HepG2 (cell line): ENCODE data around the gene OTOGL. TPM values are rescaled to one million over a fixed set of nuclear protein-coding genes. Genes with fewer than 3 reads are reported as not detected.

ENCODE experiments used
- ATAC-seq: fragments of 200-7000 bp; cut with Tn5 transposase; 3 replicates; pipeline ENCODE4 v1.9.1; 2020; ENCODE audit warnings: mild to moderate bottlenecking, moderate library complexity
- BruUV-seq: library from RNA; stranded (reverse); fragments of 400-500 nt; replicated peaks from 2 replicates; lab custom pipeline; 2021; lab: Mats Ljungman, UMichigan
- CTCF ChIA-PET: fragments of 300-600 bp; formaldehyde crosslinking; extraction: SDS; loops from one replicate; lab custom pipeline; 2021; ENCODE audit warnings: low total read pairs, inconsistent platforms, low intra/inter-chr PET ratio; lab: Yijun Ruan, JAX
- POLR2A ChIA-PET: fragments of 350-600 bp; sonication (Branson Sonifier 250); formaldehyde crosslinking; loops from one replicate; lab custom pipeline; 2020; ENCODE audit warnings: antibody characterized with exemption, inconsistent platforms; lab: Yijun Ruan, JAX
- DNase-seq: peaks from one replicate; pipeline ENCODE4 v3.0.0-alpha.2; 2015; ENCODE audit warnings: low spot score
- FAIRE-seq: peaks from 3 replicates; lab custom pipeline; 2011; peaks lifted over from hg19 to GRCh38; lab: Jason Lieb, UNC
- H2AFZ ChIP-seq: one replicate; pipeline ENCODE4 v1.6.1; 2011; ENCODE audit warnings: low read length, inconsistent platforms
- H3K27ac ChIP-seq: fragments of 300-600 bp; 3 replicates; pipeline ENCODE4 v1.8.0; 2011; ENCODE audit warnings: mixed run types, mild to moderate bottlenecking, mixed read lengths, low read length, inconsistent platforms; ENCODE audit not compliant: insufficient read depth; ENCODE audit errors: extremely low read length
- H3K27me3 ChIP-seq, 2 experiments: fragments of 200-600 bp in 1 of 2; 2 replicates in 1 of 2; 3 replicates in 1 of 2; pipeline versions ENCODE4 v1.6.0 to v1.8.0; 2011; ENCODE audit warnings: low read length in 2 of 2, mild to moderate bottlenecking in 2 of 2, moderate library complexity in 2 of 2, inconsistent platforms in 1 of 2; ENCODE audit not compliant: insufficient read depth in 2 of 2, control insufficient read depth in 1 of 2
- H3K36me3 ChIP-seq, 2 experiments: fragments of 200-600 bp in 1 of 2; replicated peaks in 1 of 2; 2 replicates in 1 of 2; 3 replicates in 1 of 2; pipeline versions ENCODE4 v1.5.1 to v1.8.0; 2011; ENCODE audit warnings: low read length in 2 of 2, inconsistent platforms in 1 of 2; ENCODE audit not compliant: insufficient read depth in 2 of 2, control insufficient read depth in 1 of 2
- H3K4me1 ChIP-seq: 2 replicates; pipeline ENCODE4 v1.5.1; 2012; ENCODE audit warnings: low read length, inconsistent platforms; ENCODE audit not compliant: insufficient read depth
- H3K4me2 ChIP-seq: 2 replicates; pipeline ENCODE4 v1.6.0; 2011; ENCODE audit warnings: low read depth, low read length, inconsistent platforms
- H3K4me3 ChIP-seq, 3 experiments: fragments of 200-600 bp in 1 of 3; sonication (generic), shearing (Covaris generic) in 1 of 3; replicated peaks in 1 of 3; 2 replicates each; pipeline ENCODE4 v1.5.1; 2011 to 2016; ENCODE audit warnings: low read length in 3 of 3, inconsistent platforms in 2 of 3, low read depth in 2 of 3, mild to moderate bottlenecking in 2 of 3, control low read depth in 1 of 3, mixed read lengths in 1 of 3; ENCODE audit not compliant: insufficient read depth in 1 of 3
- H3K79me2 ChIP-seq: one replicate; pipeline ENCODE4 v1.6.1; 2011; ENCODE audit warnings: low read length, inconsistent platforms; ENCODE audit not compliant: insufficient read depth
- H3K9ac ChIP-seq: 2 replicates; pipeline ENCODE4 v1.6.0; 2011; ENCODE audit warnings: mild to moderate bottlenecking, low read depth, low read length, inconsistent platforms; ENCODE audit not compliant: insufficient read depth
- H3K9me3 ChIP-seq: 2 replicates; pipeline ENCODE4 v1.5.1; 2012; ENCODE audit warnings: mild to moderate bottlenecking, low read length
- H4K20me1 ChIP-seq: 2 replicates; pipeline ENCODE4 v1.6.0; 2011; ENCODE audit warnings: inconsistent platforms, mild to moderate bottlenecking, low read length, moderate library complexity; ENCODE audit not compliant: insufficient read depth
- GPN1 ChIP-seq: sonication (generic); formaldehyde crosslinking; IDR thresholded peaks from 2 replicates; pipeline ENCODE4 v1.5.1; 2020; ENCODE audit warnings: missing genetic modification reagents, borderline replicate concordance
- MIXL1 ChIP-seq: IDR thresholded peaks from 2 replicates; pipeline ENCODE4 v1.6.1; 2016
- NR2F1 ChIP-seq, 2 experiments: fragments of 450-650 bp in 1 of 2; formaldehyde crosslinking in 1 of 2; IDR thresholded peaks; 2 replicates each; pipeline versions ENCODE4 v1.5.0 to v1.6.1; 2016 to 2020; ENCODE audit warnings: mild to moderate bottlenecking in 1 of 2, missing compliant biosample characterization in 1 of 2, missing genetic modification reagents in 1 of 2, moderate library complexity in 1 of 2
- SMAD1 ChIP-seq: sonication (generic); formaldehyde crosslinking; IDR thresholded peaks from 2 replicates; pipeline ENCODE4 v1.4.0; 2020; ENCODE audit warnings: missing genetic modification reagents, low read depth, mild to moderate bottlenecking, borderline replicate concordance
- SP1 ChIP-seq, 2 experiments: fragments of 450-650 bp in 1 of 2; sonication (generic) in 1 of 2; formaldehyde crosslinking in 1 of 2; IDR thresholded peaks; 2 replicates each; pipeline versions ENCODE4 v1.4.0 to v1.6.1; 2016 to 2020; ENCODE audit warnings: missing genetic modification reagents in 1 of 2
- TFDP2 ChIP-seq: sonication (generic); formaldehyde crosslinking; IDR thresholded peaks from 2 replicates; pipeline ENCODE4 v1.4.0; 2020; ENCODE audit warnings: missing genetic modification reagents
- TMF1 ChIP-seq: sonication (generic); formaldehyde crosslinking; IDR thresholded peaks from 2 replicates; pipeline ENCODE4 v1.8.1; 2022; ENCODE audit warnings: low read depth, missing genetic modification reagents
- ZFP41 ChIP-seq: sonication (generic); formaldehyde crosslinking; IDR thresholded peaks from 2 replicates; pipeline ENCODE4 v1.4.0; 2020; ENCODE audit warnings: mild to moderate bottlenecking, missing genetic modification reagents, borderline replicate concordance
- ZNF138 ChIP-seq: sonication (generic); formaldehyde crosslinking; IDR thresholded peaks from 2 replicates; pipeline ENCODE4 v1.5.0; 2020; ENCODE audit warnings: mild to moderate bottlenecking, low read depth, missing genetic modification reagents
- ZNF24 ChIP-seq: fragments of 450-650 bp; IDR thresholded peaks from 2 replicates; pipeline ENCODE4 v1.6.1; 2017; ENCODE audit warnings: antibody characterized with exemption, mild to moderate bottlenecking
- ZNF512B ChIP-seq: sonication (generic); formaldehyde crosslinking; IDR thresholded peaks from 2 replicates; pipeline ENCODE4 v1.5.1; 2020; ENCODE audit warnings: missing genetic modification reagents, mild to moderate bottlenecking, borderline replicate concordance
- ZNF562 ChIP-seq: sonication (generic); formaldehyde crosslinking; IDR thresholded peaks from 2 replicates; pipeline ENCODE4 v1.8.0; 2022; ENCODE audit warnings: missing genetic modification reagents, borderline replicate concordance
- ZNF577 ChIP-seq: sonication (generic); formaldehyde crosslinking; IDR thresholded peaks from 2 replicates; pipeline ENCODE4 v1.4.0; 2020; ENCODE audit warnings: mild to moderate bottlenecking, low read depth, missing genetic modification reagents, borderline replicate concordance
- ZNF616 ChIP-seq: sonication (generic); formaldehyde crosslinking; IDR thresholded peaks from 2 replicates; pipeline ENCODE4 v1.5.0; 2020; ENCODE audit warnings: low read depth, mild to moderate bottlenecking, missing genetic modification reagents
- ZNF619 ChIP-seq: sonication (generic); formaldehyde crosslinking; IDR thresholded peaks from 2 replicates; pipeline ENCODE4 v1.4.0; 2020; ENCODE audit warnings: mild to moderate bottlenecking, missing genetic modification reagents
- ZNF644 ChIP-seq: IDR thresholded peaks from 2 replicates; pipeline ENCODE4 v1.6.1; 2016; ENCODE audit warnings: low read depth
- WGBS: methylation state at CpG from one replicate; pipeline ENCODE4 v1.1.6; 2017; ENCODE audit warnings: low lambda C conversion rate; 5-methylcytosine and 5-hydroxymethylcytosine counted together
- in situ Hi-C: cut with HindIII; loops from 2 replicates; pipeline ENCODE4 v1.10.0; 2017; ENCODE audit warnings: low pct_unique_long_range_greater_than_20kb; ENCODE audit not compliant: extremely low pct_ligation_motif_present
- intact Hi-C: fragments of 100-400 bp; cut with micrococcal nuclease; formaldehyde crosslinking; loops from one replicate; pipeline ENCODE4 v1.10.0; 2022; ENCODE audit not compliant: unreplicated experiment
- polyA plus RNA-seq, 8 experiments: library from polyadenylated mRNA; depleted of rRNA in 3 of 8; stranded (reverse) in 7 of 8; unstranded in 1 of 8; fragments of >200 nt; fragmentation: Illumina TruSeq in 4 of 8; extraction: Trizol in 4 of 8; gene quantifications; 2 replicates each; pipeline versions ENCODE4 v1.2.1 to v1.2.3, GENCODE V29; 2011 to 2016; ENCODE audit warnings: low read depth in 4 of 8, missing spikeins in 1 of 8, mixed read lengths in 1 of 8; ENCODE audit not compliant: insufficient read depth in 1 of 8
- total RNA-seq, 5 experiments: library from RNA; depleted of rRNA; stranded (reverse); fragments of >200 nt; fragmentation: Illumina TruSeq; extraction: Trizol; gene quantifications; 2 replicates each; pipeline ENCODE4 v1.2.3, GENCODE V29; 2016; ENCODE audit warnings: low read depth in 1 of 5

OTOGL gene
- total and polyA plus RNA-seq, 2 of the 13 experiments (the other 11 are each of a cell fraction or from before 2014, with no cell fraction given): not detected

- Histone ChIP-seq H3K4me3 (no peak overlapping the region), H3K79me2 (no peaks in the 10 kb centered on the region), H3K27ac (no peak overlapping the region), H3K4me2 (no peak overlapping the region), H3K9me3 (no peaks in the 10 kb centered on the region), H3K9ac (no peak overlapping the region), H4K20me1 (no peaks in the 10 kb centered on the region), H3K27me3 (no peaks in the 10 kb centered on the region; a peak in 1 of 5 replicates), H3K36me3 (no peaks in the 10 kb centered on the region), H2AFZ (no peak overlapping the region), H3K4me1 (no peaks in the 10 kb centered on the region)
- DNase-seq (no peak), ATAC-seq (no peak), FAIRE-seq (no peak)
- POLR2A ChIA-PET: no interaction called here
- BruUV-seq: no TSS peak
- CTCF ChIA-PET: no interaction called here
- in situ Hi-C loops (no loop called here), intact Hi-C loops (no loop called here)
- TF ChIP-seq MIXL1 (CRISPR knock-in tag): no peak
- TF ChIP-seq ZNF644 (CRISPR knock-in tag): no peak
- no peak for TF ChIP-seq ZNF616 (CRISPR knock-in tag)
- no peak for TF ChIP-seq ZNF138
- no peak for TF ChIP-seq GPN1 (CRISPR knock-in tag)
- TF ChIP-seq ZNF619 (CRISPR knock-in tag): no peak
- no peak for TF ChIP-seq TMF1
Observed at GRCh38 chr12:80239867-80240266, 140.5 kb downstream of the OTOGL start.

- ChIA-PET POLR2A (no interaction called here), CTCF (no interaction called here)
- DNase-seq (no peak), FAIRE-seq (no peak), ATAC-seq (no peak)
- no peaks in the 10 kb centered on the region for H3K27me3 ChIP-seq
- H3K36me3 ChIP-seq: no peaks in the 10 kb centered on the region
- H3K4me2 ChIP-seq: no peak overlapping the region
- H4K20me1 ChIP-seq: no peaks in the 10 kb centered on the region
- WGBS: 24% methylated on average over 5 of the region's 5 CpGs
- BruUV-seq: no TSS peak
- no peaks in the 10 kb centered on the region for H3K79me2 ChIP-seq
- no peak overlapping the region for H3K27ac ChIP-seq
- no peak overlapping the region for H3K4me3 ChIP-seq
- intact Hi-C loops (no loop called here), in situ Hi-C loops (no loop called here)
- no peak overlapping the region for H2AFZ ChIP-seq
- no peaks in the 10 kb centered on the region for H3K9me3 ChIP-seq
- H3K4me1 ChIP-seq: no peaks in the 10 kb centered on the region
- H3K9ac ChIP-seq: no peak overlapping the region
- TF ChIP-seq ZNF562 (no peak), ZNF512B (no peak), SP1 (IDR thresholded peaks at IDR 0.05) (no peak), SP1 (CRISPR knock-in tag; IDR thresholded peaks at IDR 0.05) (no peak), ZNF24 (no peak), ZFP41 (CRISPR knock-in tag) (no peak), ZNF577 (CRISPR knock-in tag) (no peak), SMAD1 (CRISPR knock-in tag) (no peak), TFDP2 (no peak), NR2F1 (CRISPR knock-in tag; IDR thresholded peaks at IDR 0.05) (no peak)
Observed at GRCh38 chr12:80241576-80242273, 142.4 kb downstream of the OTOGL start.
